ENCODE measurements around the gene IGHMBP2.

DNA sequence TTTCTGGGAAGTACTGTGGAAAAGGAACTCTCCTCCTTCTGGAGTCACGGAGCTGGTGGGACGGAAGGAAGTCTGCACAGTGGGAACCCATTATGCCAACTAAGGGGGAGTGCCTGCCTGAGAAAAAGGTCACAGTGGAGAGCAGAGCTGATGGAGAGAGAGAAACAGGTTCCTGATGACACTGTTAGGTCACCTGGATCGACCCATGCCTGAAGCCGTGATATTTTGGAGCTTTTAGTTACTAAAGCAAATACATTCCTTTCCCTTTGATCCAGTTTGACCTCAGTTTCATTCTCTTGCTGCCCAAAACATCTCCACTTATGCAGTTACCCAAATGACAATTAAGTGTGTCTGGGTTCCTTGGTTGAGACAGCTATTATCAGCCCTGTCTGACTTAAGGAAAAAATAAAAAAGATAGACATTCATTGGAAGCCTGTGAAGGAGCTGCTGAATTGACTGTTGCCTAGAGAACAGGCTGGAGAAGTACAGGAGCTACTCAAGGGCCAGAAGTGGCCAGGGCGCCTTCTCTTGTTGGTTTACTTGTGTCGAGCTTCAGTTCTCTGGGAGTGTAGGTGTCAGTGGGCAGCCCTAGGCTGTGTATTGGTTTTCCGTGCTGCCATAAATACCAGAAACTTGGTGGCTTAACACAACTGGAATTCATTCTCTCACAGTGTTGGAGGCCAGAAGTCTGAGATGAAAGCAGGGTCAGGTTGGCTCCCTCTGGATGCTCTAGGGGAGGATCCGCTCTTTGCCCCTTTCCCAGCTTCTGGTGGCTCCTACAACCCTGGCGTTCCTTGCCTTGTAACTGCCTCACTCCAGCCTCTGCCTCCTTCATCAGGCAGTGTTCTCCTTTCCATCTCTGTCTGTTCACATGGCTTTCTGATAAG lies 63.4 kb downstream of the IGHMBP2 start:
- TF ChIP-seq CTCF (conservative IDR thresholded peaks at IDR 0.05) (no peak), ZFX (IDR thresholded peaks at IDR 0.05) (no peak)

All from C4-2B (cell line).